T-helper 2 cell treated with Interferon-gamma antibody and Interleukin-4, amounts not matched to agents 100 ng/mL and 5 ng/mL, for 36 hours (primary cell): ENCODE measurements around the gene GOLGA6L9. TPM values are rescaled to one million over a fixed set of nuclear protein-coding genes. Genes with fewer than 3 reads are reported as not detected.
"Not testable (repeated sequence)": the region's sequence is repeated elsewhere in the genome, so short reads cannot be mapped to it uniquely, and the experiment has no call there.

Experiments
- intact Hi-C: fragments of 100-400 bp; cut with micrococcal nuclease; formaldehyde crosslinking; loops from one replicate; pipeline ENCODE4 v1.15.1; 2023
- total RNA-seq: library from RNA; stranded (reverse); gene quantifications from 2 replicates; pipeline ENCODE4 v1.2.3, GENCODE V29; 2022

Gene GOLGA6L9
- total RNA-seq, 1 donor from 2014 or later, result 0.89 TPM

DNA sequence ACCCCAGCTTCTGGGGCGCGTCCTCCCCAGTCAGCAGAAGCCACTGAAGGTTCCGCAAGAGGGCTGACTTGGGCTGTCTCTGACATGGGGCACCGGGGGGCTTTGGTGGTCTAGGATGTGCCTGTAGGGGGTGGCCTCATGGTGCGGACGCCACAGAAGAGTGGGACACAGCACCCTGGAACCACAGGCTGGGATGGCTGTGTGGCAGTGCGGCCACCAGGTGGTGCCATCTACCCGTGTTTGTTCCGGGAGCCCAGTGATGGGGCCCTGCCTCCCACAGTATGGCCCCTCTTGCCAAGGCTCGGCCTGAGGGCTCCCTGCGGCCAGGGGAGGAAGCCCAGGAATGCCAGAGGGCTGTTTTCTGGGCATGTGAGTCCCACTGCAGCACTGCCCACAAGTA, 38.6 kb downstream of the GOLGA6L9 start:
- intact Hi-C loops, result not testable (repeated sequence)

GRCh38 chr15:82469381-82469780, 39.8 kb downstream of the GOLGA6L9 start:
- intact Hi-C loops, result not testable (repeated sequence)

- intact Hi-C loops, result not testable (repeated sequence)
Observed at GRCh38 chr15:82472269-82472982, 42.8 kb downstream of the GOLGA6L9 start.

GRCh38 chr15:82474596-82475325, 45.1 kb downstream of the GOLGA6L9 start:
- intact Hi-C loops, result not testable (repeated sequence)

- intact Hi-C loops, result not testable (repeated sequence)
Observed at GRCh38 chr15:82475345-82475967, 45.8 kb downstream of the GOLGA6L9 start.

GRCh38 chr15:82476697-82477342, 47.2 kb downstream of the GOLGA6L9 start:
- intact Hi-C loops, result not testable (repeated sequence)

GRCh38 chr15:82477343-82478057, 47.9 kb downstream of the GOLGA6L9 start:
- intact Hi-C loops, result not testable (repeated sequence)

Other genes with a start within 250 kb of the GOLGA6L9 start
- 24.6 and 25.9 TPM in 2 replicates for gene EFL1, start 167.1 kb upstream of the GOLGA6L9 start, total RNA-seq
- 0.68 and 1.2 TPM in 2 replicates for gene SAXO2, start 167.0 kb upstream of the GOLGA6L9 start, total RNA-seq
- 0.32 and 0.84 TPM in 2 replicates for gene GOLGA6L10, start 80.3 kb upstream of the GOLGA6L9 start, total RNA-seq
- gene RPS17, start 110.6 kb downstream of the GOLGA6L9 start, total RNA-seq, result 1,923 and 1,953 TPM in 2 replicates
- gene CPEB1, start 217.5 kb downstream of the GOLGA6L9 start, total RNA-seq, result not detected in 2 replicates